Neural cell (in vitro differentiated cells): ENCODE measurements around the gene C4orf36. TPM values are rescaled to one million over a fixed set of nuclear protein-coding genes. Genes with fewer than 3 reads are reported as not detected.

Source experiments
- H2AFZ ChIP-seq: fragments of 200-600, 300-800 bp; sonication (generic), shearing (Covaris generic); 2 replicates; pipeline ENCODE4 v1.6.0; 2014; ENCODE audit warnings: low read depth, mild to moderate bottlenecking, antibody characterized with exemption, low read length, moderate library complexity
- H3F3A ChIP-seq: fragments of 200-600 bp; shearing (Covaris generic); 2 replicates; pipeline ENCODE4 v1.6.1; 2016; ENCODE audit warnings: mild to moderate bottlenecking, moderate library complexity, mixed read lengths, antibody characterized with exemption, low read length; ENCODE audit not compliant: insufficient read depth, poor library complexity, severe bottlenecking
- H3K27ac ChIP-seq: fragments of 200-600, 300-800 bp; sonication (generic), shearing (Covaris generic); 2 replicates; pipeline ENCODE4 v1.5.1; 2014; ENCODE audit warnings: mild to moderate bottlenecking, low read length, moderate library complexity
- H3K27me3 ChIP-seq: fragments of 300-800, 200-600 bp; sonication (generic), shearing (Covaris generic); 2 replicates; pipeline ENCODE4 v1.6.0; 2014; ENCODE audit warnings: mild to moderate bottlenecking, low read depth, low read length, moderate library complexity; ENCODE audit not compliant: insufficient read depth
- H3K36me3 ChIP-seq: fragments of 300-800, 200-600 bp; sonication (generic), shearing (Covaris generic); 2 replicates; pipeline ENCODE4 v1.5.1; 2014; ENCODE audit warnings: mild to moderate bottlenecking, antibody characterized with exemption, low read length, moderate library complexity; ENCODE audit not compliant: insufficient read depth
- H3K4me2 ChIP-seq: fragments of 300-800, 200-600 bp; sonication (generic), shearing (Covaris generic); 2 replicates; pipeline ENCODE4 v1.6.0; 2014; ENCODE audit warnings: mild to moderate bottlenecking, low read length
- H3K4me3 ChIP-seq: fragments of 300-800, 200-600 bp; sonication (generic), shearing (Covaris generic); 2 replicates; pipeline ENCODE4 v1.5.1; 2014; ENCODE audit warnings: mild to moderate bottlenecking, low read length, moderate library complexity
- H3K79me2 ChIP-seq: fragments of 200-600 bp; shearing (Covaris generic); replicated peaks from 2 replicates; pipeline ENCODE4 v1.6.0; 2014; ENCODE audit warnings: mild to moderate bottlenecking, low read length, moderate library complexity; ENCODE audit not compliant: insufficient read depth
- H3K9ac ChIP-seq: fragments of 300-800, 200-600 bp; sonication (generic), shearing (Covaris generic); 2 replicates; pipeline ENCODE4 v1.6.1; 2016; ENCODE audit warnings: mild to moderate bottlenecking, low read length, mixed read lengths
- H3K9me2 ChIP-seq: fragments of 200-600 bp; shearing (Covaris generic); 2 replicates; pipeline ENCODE4 v1.6.1; 2016; ENCODE audit warnings: mild to moderate bottlenecking, low read length, mixed read lengths; ENCODE audit not compliant: insufficient read depth
- H3K9me3 ChIP-seq: fragments of 200-600, 300-800 bp; sonication (generic), shearing (Covaris generic); 2 replicates; pipeline ENCODE4 v1.6.1; 2016; ENCODE audit warnings: mild to moderate bottlenecking, mixed run types, low read length, moderate library complexity, mixed read lengths
- H4K20me1 ChIP-seq: fragments of 200-600 bp; shearing (Covaris generic); 2 replicates; pipeline ENCODE4 v1.6.1; 2016; ENCODE audit warnings: mild to moderate bottlenecking, mixed run types; ENCODE audit not compliant: insufficient read depth
- CTCF ChIP-seq: fragments of 450-650 bp; IDR thresholded peaks from 2 replicates; pipeline ENCODE4 v1.5.1; 2014; ENCODE audit warnings: antibody characterized with exemption, mild to moderate bottlenecking, moderate library complexity; ENCODE audit not compliant: poor library complexity, severe bottlenecking
- EP300 ChIP-seq: fragments of 450-650 bp; conservative IDR thresholded peaks from 2 replicates; pipeline ENCODE4 v1.6.1; 2014; ENCODE audit warnings: antibody characterized with exemption, mild to moderate bottlenecking, moderate library complexity; ENCODE audit not compliant: poor library complexity, severe bottlenecking
- EZH2 ChIP-seq: fragments of 200-600, 300-800 bp; shearing (Covaris generic), sonication (generic); IDR thresholded peaks from 2 replicates; pipeline ENCODE4 v1.6.1; 2014; ENCODE audit warnings: antibody characterized with exemption, low read length, borderline replicate concordance, mild to moderate bottlenecking; ENCODE audit not compliant: insufficient read depth, poor library complexity, severe bottlenecking
- MXI1 ChIP-seq: fragments of 450-650 bp; conservative IDR thresholded peaks from 2 replicates; pipeline ENCODE4 v1.6.1; 2014; ENCODE audit warnings: antibody characterized with exemption, mild to moderate bottlenecking; ENCODE audit not compliant: poor library complexity, severe bottlenecking
- POLR2AphosphoS5 ChIP-seq: IDR thresholded peaks from 2 replicates; pipeline ENCODE4 v1.6.1; 2012
- RAD21 ChIP-seq: fragments of 450-650 bp; conservative IDR thresholded peaks from 2 replicates; pipeline ENCODE4 v1.6.1; 2014; ENCODE audit warnings: antibody characterized with exemption, mild to moderate bottlenecking, moderate library complexity
- REST ChIP-seq: IDR thresholded peaks from 2 replicates; pipeline ENCODE4 v1.6.1; 2012; ENCODE audit warnings: borderline replicate concordance
- SMC3 ChIP-seq: fragments of 450-650 bp; conservative IDR thresholded peaks from 2 replicates; pipeline ENCODE4 v1.6.1; 2014; ENCODE audit warnings: antibody characterized with exemption, mild to moderate bottlenecking, moderate library complexity; ENCODE audit not compliant: poor library complexity
- TAF1 ChIP-seq: IDR thresholded peaks from 2 replicates; pipeline ENCODE4 v1.6.1; 2012; ENCODE audit warnings: low read depth
- polyA plus RNA-seq: library from polyadenylated mRNA; depleted of rRNA; stranded (reverse); fragments of >200 nt; gene quantifications from 2 replicates; pipeline ENCODE4 v1.2.3, GENCODE V29; 2014

C4orf36 gene
- polyA plus RNA-seq, 1 donor from 2014 or later = 1.5 TPM

GRCh38 chr4:86846921-86847320, 45.3 kb downstream of the C4orf36 start:
- Histone ChIP-seq H3K27me3 (no peaks in the 10 kb centered on the region), H3K27ac (no peak overlapping the region), H3K4me2 (no peak overlapping the region), H3K4me3 (no peak overlapping the region), H3K9me2 (no peaks in the 10 kb centered on the region), H3F3A (no peaks in the 10 kb centered on the region), H4K20me1 (no peaks in the 10 kb centered on the region), H2AFZ (no peak overlapping the region), H3K9me3 (no peaks in the 10 kb centered on the region), H3K36me3 (no peaks in the 10 kb centered on the region), H3K9ac (no peak overlapping the region), H3K79me2 (no peaks in the 10 kb centered on the region)
- TF ChIP-seq POLR2AphosphoS5 (no peak), SMC3 (no peak), REST (no peak), EP300 (no peak), RAD21 (no peak), MXI1 (no peak)

- H4K20me1 ChIP-seq = no peaks in the 10 kb centered on the region
- H3K4me2 ChIP-seq = no peak overlapping the region
- no peaks in the 10 kb centered on the region for H3K36me3 ChIP-seq
- no peaks in the 10 kb centered on the region for H3K79me2 ChIP-seq
- H3F3A ChIP-seq = no peaks in the 10 kb centered on the region
- H3K9me3 ChIP-seq = no peaks in the 10 kb centered on the region
- H3K27ac ChIP-seq = no peak overlapping the region
- no peak overlapping the region for H3K9ac ChIP-seq
- no peak for TF ChIP-seq POLR2AphosphoS5
- TF ChIP-seq SMC3 = no peak
- TF ChIP-seq EP300 = no peak
- no peak for TF ChIP-seq TAF1
- no peak for TF ChIP-seq EZH2
- no peak for TF ChIP-seq CTCF
- TF ChIP-seq RAD21 = no peak
- TF ChIP-seq MXI1 = no peak
- no peak for TF ChIP-seq REST
- no peaks in the 10 kb centered on the region for H3K9me2 ChIP-seq
- H3K4me3 ChIP-seq = no peak overlapping the region
- H2AFZ ChIP-seq = no peak overlapping the region
- H3K27me3 ChIP-seq = no peaks in the 10 kb centered on the region
Measured at GRCh38 chr4:86845593-86845992, 46.6 kb downstream of the C4orf36 start.
